Measurements from ENCODE around the gene SIPA1L3. TPM values are rescaled to one million over a fixed set of nuclear protein-coding genes. Genes with fewer than 3 reads are reported as not detected.

The SIPA1L3 gene
- total and polyA plus RNA-seq, 2 experiments from 2014 or later, result 13.7 to 23.3 TPM

DNA sequence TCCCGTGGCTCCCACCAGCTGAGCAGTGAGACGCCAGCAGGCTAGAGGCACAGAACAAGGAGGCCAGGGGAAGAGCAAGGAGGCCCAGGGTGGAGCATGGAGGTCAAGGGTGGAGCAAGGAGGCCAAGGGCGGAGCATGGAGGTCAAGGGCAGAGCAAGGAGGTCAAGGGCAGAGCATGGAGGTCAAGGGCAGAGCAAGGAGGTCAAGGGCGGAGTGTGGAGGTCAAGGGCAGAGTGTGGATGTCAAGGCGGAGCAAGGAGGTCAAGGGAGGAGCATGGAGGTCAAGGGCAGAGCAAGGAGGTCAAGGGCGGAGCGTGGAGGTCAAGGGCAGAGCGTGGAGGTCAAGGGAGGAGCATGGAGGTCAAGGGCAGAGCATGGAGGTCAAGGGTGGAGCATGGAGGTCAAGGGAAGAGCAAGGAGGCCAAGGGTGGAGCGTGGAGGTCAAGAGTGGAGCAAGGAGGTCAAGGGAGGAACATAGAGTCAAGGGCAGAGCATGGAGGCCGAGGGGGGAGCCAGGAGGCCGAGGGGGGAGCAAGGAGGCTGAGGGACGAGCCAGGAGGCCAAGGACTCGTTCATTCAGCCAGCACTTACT, 289.3 kb downstream of the SIPA1L3 start:
- 96% methylated on average over 13 of the region's 13 CpGs for WGBS (ENCODE audit: low lambda C conversion rate, missing lambda C conversion rate)
- H3K36me3 ChIP-seq (replicated peaks; ENCODE audit: insufficient read depth, low read depth), result no peaks in the 10 kb centered on the region
- H3K4me1 ChIP-seq (ENCODE audit: insufficient read depth), result no peaks in the 10 kb centered on the region

DNA sequence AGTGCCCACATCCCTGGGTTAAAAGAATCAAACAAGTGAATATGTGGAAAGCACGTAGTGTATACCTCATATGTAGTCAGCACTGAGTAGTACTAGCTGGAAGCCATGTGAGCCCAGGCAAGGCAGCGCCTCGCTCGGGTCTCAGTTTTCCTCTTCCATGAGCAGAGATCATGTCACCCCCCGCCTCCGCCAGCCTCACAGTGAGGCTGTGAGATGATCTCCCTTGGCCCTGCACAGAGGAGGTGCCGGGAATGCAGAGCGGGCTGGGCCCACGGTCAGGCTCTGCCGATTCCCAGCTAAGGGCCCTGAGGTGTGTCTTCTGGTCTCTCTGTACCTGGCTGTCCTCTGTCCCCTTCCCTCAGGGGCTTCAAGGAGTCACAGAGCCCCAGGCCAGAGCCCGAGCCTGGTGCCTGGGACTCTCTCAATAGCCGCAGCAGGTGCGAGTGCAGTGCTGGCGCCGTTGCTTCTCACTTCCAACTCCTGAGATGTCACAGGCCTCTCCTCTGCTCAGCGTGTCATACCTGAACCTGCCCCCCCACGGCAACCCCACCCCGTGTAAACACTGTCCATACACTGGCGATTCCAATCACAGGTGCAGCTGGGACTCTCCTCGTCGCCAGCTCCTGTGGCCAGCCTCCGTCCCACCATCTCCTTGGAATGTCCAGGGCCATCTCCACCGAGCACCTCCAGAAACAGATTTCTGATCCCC, 290.1 kb downstream of the SIPA1L3 start:
- Histone ChIP-seq H3K27ac (no peak overlapping the region), H3K4me3 (no peak overlapping the region), H3K9me3 (ENCODE audit: low read depth) (no peaks in the 10 kb centered on the region), H2AFZ (no peak overlapping the region), H3K9me2 (replicated peaks; ENCODE audit: insufficient read depth) (no peaks in the 10 kb centered on the region), H3K27me3 (no peaks in the 10 kb centered on the region), H3K36me3 (replicated peaks; ENCODE audit: insufficient read depth, low read depth) (no peaks in the 10 kb centered on the region), H3K4me2 (no peak overlapping the region), H3K79me2 (no peaks in the 10 kb centered on the region), H4K20me1 (ENCODE audit: insufficient read depth, poor library complexity, severe bottlenecking) (no peaks in the 10 kb centered on the region), H3K4me1 (ENCODE audit: insufficient read depth) (no peaks in the 10 kb centered on the region)
- no peak for DNase-seq (ENCODE audit: low spot score)
- TF ChIP-seq, protein P1, sequence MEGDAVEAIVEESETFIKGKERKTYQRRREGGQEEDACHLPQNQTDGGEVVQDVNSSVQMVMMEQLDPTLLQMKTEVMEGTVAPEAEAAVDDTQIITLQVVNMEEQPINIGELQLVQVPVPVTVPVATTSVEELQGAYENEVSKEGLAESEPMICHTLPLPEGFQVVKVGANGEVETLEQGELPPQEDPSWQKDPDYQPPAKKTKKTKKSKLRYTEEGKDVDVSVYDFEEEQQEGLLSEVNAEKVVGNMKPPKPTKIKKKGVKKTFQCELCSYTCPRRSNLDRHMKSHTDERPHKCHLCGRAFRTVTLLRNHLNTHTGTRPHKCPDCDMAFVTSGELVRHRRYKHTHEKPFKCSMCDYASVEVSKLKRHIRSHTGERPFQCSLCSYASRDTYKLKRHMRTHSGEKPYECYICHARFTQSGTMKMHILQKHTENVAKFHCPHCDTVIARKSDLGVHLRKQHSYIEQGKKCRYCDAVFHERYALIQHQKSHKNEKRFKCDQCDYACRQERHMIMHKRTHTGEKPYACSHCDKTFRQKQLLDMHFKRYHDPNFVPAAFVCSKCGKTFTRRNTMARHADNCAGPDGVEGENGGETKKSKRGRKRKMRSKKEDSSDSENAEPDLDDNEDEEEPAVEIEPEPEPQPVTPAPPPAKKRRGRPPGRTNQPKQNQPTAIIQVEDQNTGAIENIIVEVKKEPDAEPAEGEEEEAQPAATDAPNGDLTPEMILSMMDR (IDR thresholded peaks at IDR 0.05; ENCODE audit: poor library complexity), result no peak
- no peak for TF ChIP-seq EZH2phosphoT487 (IDR thresholded peaks at IDR 0.05; ENCODE audit: low read depth, severe bottlenecking, unreplicated experiment)
- no peak for TF ChIP-seq EZH2 (IDR thresholded peaks at IDR 0.05; ENCODE audit: borderline replicate concordance)
- 98% methylated on average over 21 of the region's 23 CpGs for WGBS (ENCODE audit: low lambda C conversion rate, missing lambda C conversion rate)

More for the DNA sequence above, 289.3 kb downstream of the SIPA1L3 start:
- Histone ChIP-seq H3K4me3 (no peak overlapping the region), H3K27me3 (no peaks in the 10 kb centered on the region), H3K9me3 (ENCODE audit: low read depth) (no peaks in the 10 kb centered on the region), H3K9me2 (replicated peaks; ENCODE audit: insufficient read depth) (no peaks in the 10 kb centered on the region), H3K4me2 (no peak overlapping the region), H3K27ac (no peak overlapping the region), H4K20me1 (ENCODE audit: insufficient read depth, poor library complexity, severe bottlenecking) (no peaks in the 10 kb centered on the region), H3K79me2 (no peaks in the 10 kb centered on the region), H2AFZ (no peak overlapping the region)
- no peak for TF ChIP-seq EZH2phosphoT487 (IDR thresholded peaks at IDR 0.05; ENCODE audit: low read depth, severe bottlenecking, unreplicated experiment)
- TF ChIP-seq, protein P1 (IDR thresholded peaks at IDR 0.05; ENCODE audit: poor library complexity), result no peak
- no peak for TF ChIP-seq EZH2 (IDR thresholded peaks at IDR 0.05; ENCODE audit: borderline replicate concordance)
- DNase-seq (ENCODE audit: low spot score), result no peak

DNA sequence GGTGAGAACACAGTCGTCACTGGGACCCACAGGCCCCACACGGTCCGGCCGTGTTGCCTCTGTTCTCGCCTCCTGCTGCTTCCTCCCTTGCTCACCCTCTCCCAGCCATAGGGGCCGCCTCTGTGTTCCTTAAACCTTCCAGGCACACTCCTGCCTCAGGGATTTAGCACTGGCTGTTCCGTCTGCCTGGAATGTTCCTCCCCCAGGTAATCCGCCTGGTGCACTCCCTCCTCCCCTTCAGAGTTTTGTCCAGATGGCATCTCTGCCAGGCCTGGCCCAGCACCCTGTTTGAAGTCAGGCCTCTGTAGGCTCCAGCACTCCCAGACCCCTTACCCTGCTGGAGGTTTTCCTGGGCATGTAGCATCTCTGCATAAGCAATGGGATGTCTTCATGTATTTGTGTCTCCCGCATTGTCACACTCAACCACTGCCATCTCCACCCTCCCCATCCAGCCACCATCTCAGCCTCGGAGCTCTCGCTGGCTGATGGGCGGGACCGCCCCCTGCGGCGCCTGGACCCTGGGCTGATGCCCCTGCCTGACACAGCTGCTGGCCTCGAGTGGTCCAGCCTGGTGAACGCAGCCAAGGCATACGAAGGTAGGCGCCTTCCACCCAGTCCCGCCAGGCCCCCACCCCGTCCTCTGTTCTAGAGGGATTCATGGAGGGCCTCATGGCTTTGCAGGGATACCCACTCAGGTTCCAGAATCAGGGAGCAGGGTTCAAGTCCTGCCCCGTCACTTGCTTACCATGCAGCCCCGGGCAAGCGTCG, 291.1 kb downstream of the SIPA1L3 start:
- Histone ChIP-seq H3K4me1 (ENCODE audit: insufficient read depth) (no peaks in the 10 kb centered on the region), H3K9me2 (replicated peaks; ENCODE audit: insufficient read depth) (no peaks in the 10 kb centered on the region), H3K27ac (no peak overlapping the region), H4K20me1 (ENCODE audit: insufficient read depth, poor library complexity, severe bottlenecking) (no peaks in the 10 kb centered on the region), H3K4me3 (no peak overlapping the region), H3K79me2 (no peaks in the 10 kb centered on the region), H2AFZ (no peak overlapping the region), H3K9me3 (ENCODE audit: low read depth) (no peaks in the 10 kb centered on the region), H3K4me2 (no peak overlapping the region), H3K36me3 (replicated peaks; ENCODE audit: insufficient read depth, low read depth) (no peaks in the 10 kb centered on the region), H3K27me3 (no peaks in the 10 kb centered on the region)
- WGBS (ENCODE audit: low lambda C conversion rate, missing lambda C conversion rate), result 95% methylated on average over 24 of the region's 25 CpGs
- TF ChIP-seq EZH2phosphoT487 (IDR thresholded peaks at IDR 0.05; ENCODE audit: low read depth, severe bottlenecking, unreplicated experiment), result no peak
- no peak for TF ChIP-seq EZH2 (IDR thresholded peaks at IDR 0.05; ENCODE audit: borderline replicate concordance)
- TF ChIP-seq, protein P1 (IDR thresholded peaks at IDR 0.05; ENCODE audit: poor library complexity), result no peak
- no peak for DNase-seq (ENCODE audit: low spot score)
